GM18867 (cell line): ENCODE data around the gene TMEM88.

ENCODE experiments used
- ATAC-seq: cut with Tn5 transposase; IDR thresholded peaks from one replicate; pipeline ENCODE4 v1.9.1; 2021; ENCODE audit warnings: mild to moderate bottlenecking, moderate library complexity; ENCODE audit not compliant: unreplicated experiment

Gene TMEM88

GRCh38 chr17:7843536-7844291, 11.2 kb upstream of the TMEM88 start:
- peak; percentile 30 for ATAC-seq

- ATAC-seq: peak; percentile 48
These were observed 10.3 kb upstream of the TMEM88 start for GRCh38 chr17:7844292-7845154.

GRCh38 chr17:7845359-7846062, 9.4 kb upstream of the TMEM88 start:
- ATAC-seq: no peak

- no peak for ATAC-seq
These were observed 8.7 kb upstream of the TMEM88 start for GRCh38 chr17:7846063-7846735.

GRCh38 chr17:7846765-7847661, 7.9 kb upstream of the TMEM88 start:
- no peak for ATAC-seq

- no peak for ATAC-seq
These were observed 6.7 kb upstream of the TMEM88 start for GRCh38 chr17:7848131-7848579.

- ATAC-seq: no peak
These were observed 6.1 kb upstream of the TMEM88 start for GRCh38 chr17:7848739-7849129.

- no peak for ATAC-seq
These were observed 5.6 kb upstream of the TMEM88 start for GRCh38 chr17:7849130-7849750.

GRCh38 chr17:7849751-7850504, 4.9 kb upstream of the TMEM88 start:
- no peak for ATAC-seq

- ATAC-seq: peak; percentile 1
These were observed 4.0 kb upstream of the TMEM88 start for GRCh38 chr17:7850701-7851437.

GRCh38 chr17:7851438-7852261, 3.2 kb upstream of the TMEM88 start:
- ATAC-seq: peak; percentile 63

- no peak for ATAC-seq
These were observed 2.6 kb upstream of the TMEM88 start for GRCh38 chr17:7852262-7852670.

- ATAC-seq: no peak
These were observed 1.8 kb upstream of the TMEM88 start for GRCh38 chr17:7852919-7853690.

- no peak for ATAC-seq
These were observed 1.2 kb upstream of the TMEM88 start for GRCh38 chr17:7853691-7854038.

GRCh38 chr17:7854078-7854777, 638 bp upstream of the TMEM88 start:
- ATAC-seq: no peak

- ATAC-seq: no peak
These were observed 769 bp downstream of the TMEM88 start for GRCh38 chr17:7855660-7856010.
